PC-3 (cell line): ENCODE data around the gene DNAH2. TPM values are rescaled to one million over a fixed set of nuclear protein-coding genes. Genes with fewer than 3 reads are reported as not detected.

ENCODE experiments used
- ATAC-seq: fragments of 200-7000 bp; cut with Tn5 transposase; 2 replicates; pipeline ENCODE4 v1.9.1; 2020; ENCODE audit warnings: mild to moderate bottlenecking, moderate library complexity
- BruUV-seq: library from RNA; stranded (reverse); fragments of 400-500 nt; replicated peaks from 2 replicates; lab custom pipeline; 2021; lab: Mats Ljungman, UMichigan
- CTCF ChIA-PET: fragments of 300-600 bp; sonication (Branson Sonifier 250); formaldehyde crosslinking; loops from one replicate; lab custom pipeline; 2022; ENCODE audit warnings: antibody characterized with exemption; lab: Charles Lee
- POLR2A ChIA-PET: fragments of 300-600 bp; sonication (Branson Sonifier 250); formaldehyde crosslinking; loops from one replicate; lab custom pipeline; 2022; ENCODE audit warnings: antibody characterized with exemption; ENCODE audit not compliant: unreplicated experiment; lab: Charles Lee
- DNase-seq: peaks from one replicate; pipeline ENCODE4 v3.0.0-alpha.2; 2015
- H2AFZ ChIP-seq: fragments of 300-600 bp; sonication (generic); 2 replicates; pipeline ENCODE4 v1.6.0; 2016; ENCODE audit warnings: antibody characterized with exemption, low read length
- H3F3A ChIP-seq: fragments of 300-600 bp; sonication (generic); one replicate; pipeline ENCODE4 v1.6.0; 2017; ENCODE audit warnings: antibody characterized with exemption, low read length, control low read depth, mild to moderate bottlenecking; ENCODE audit not compliant: unreplicated experiment
- H3K27ac ChIP-seq: fragments of 300-600 bp; sonication (generic); 2 replicates; pipeline ENCODE4 v1.5.1; 2016; ENCODE audit warnings: mild to moderate bottlenecking, low read length
- H3K27me3 ChIP-seq: fragments of 300-600 bp; sonication (generic); 2 replicates; pipeline ENCODE4 v1.6.1; 2016; ENCODE audit warnings: low read length, mixed read lengths
- H3K36me3 ChIP-seq: fragments of 300-600 bp; sonication (generic); 2 replicates; pipeline ENCODE4 v1.6.1; 2016; ENCODE audit warnings: low read depth, mixed run types, low read length, mixed read lengths
- H3K4me1 ChIP-seq: fragments of 300-600 bp; sonication (generic); 2 replicates; pipeline ENCODE4 v1.5.1; 2016; ENCODE audit warnings: low read length; ENCODE audit not compliant: insufficient read depth
- H3K4me2 ChIP-seq: fragments of 300-600 bp; sonication (generic); 2 replicates; pipeline ENCODE4 v1.6.0; 2016; ENCODE audit warnings: low read length
- H3K4me3 ChIP-seq: fragments of 300-600 bp; sonication (generic); 2 replicates; pipeline ENCODE4 v1.5.1; 2016; ENCODE audit warnings: mild to moderate bottlenecking, low read length, mixed read lengths
- H3K79me2 ChIP-seq: fragments of 300-600 bp; sonication (generic); 2 replicates; pipeline ENCODE4 v1.6.1; 2017; ENCODE audit warnings: low read length, mixed read lengths
- H3K9ac ChIP-seq: fragments of 300-600 bp; sonication (generic); 2 replicates; pipeline ENCODE4 v1.6.0; 2016; ENCODE audit warnings: mild to moderate bottlenecking, low read length
- H3K9me2 ChIP-seq: fragments of 300-600 bp; sonication (generic); replicated peaks from 2 replicates; pipeline ENCODE4 v1.6.1; 2016; ENCODE audit warnings: mixed run types, low read length, mixed read lengths
- H3K9me3 ChIP-seq: fragments of 300-600 bp; sonication (generic); 2 replicates; pipeline ENCODE4 v1.6.1; 2016; ENCODE audit warnings: low read length, mixed read lengths
- H4K20me1 ChIP-seq: fragments of 300-600 bp; sonication (generic); 2 replicates; pipeline ENCODE4 v1.6.1; 2016; ENCODE audit warnings: low read length, mixed read lengths
- EZH2 ChIP-seq: fragments of 300-600 bp; sonication (generic); IDR thresholded peaks from one replicate; pipeline ENCODE4 v1.6.1; 2017; ENCODE audit warnings: antibody characterized with exemption, mild to moderate bottlenecking, low read length; ENCODE audit not compliant: unreplicated experiment
- EZH2phosphoT487 ChIP-seq: fragments of 300-600 bp; sonication (generic); IDR thresholded peaks from 2 replicates; pipeline ENCODE4 v1.6.1; 2018; ENCODE audit warnings: mild to moderate bottlenecking, antibody characterized with exemption, low read length, borderline replicate concordance
- intact Hi-C: fragments of 100-400 bp; cut with micrococcal nuclease; formaldehyde crosslinking; loops from 2 replicates; pipeline ENCODE4 v1.9.0; 2023
- total RNA-seq: library from RNA; depleted of rRNA; stranded (reverse); fragments of >200 nt; gene quantifications from 2 replicates; pipeline ENCODE4 v1.2.3, GENCODE V29; 2014
- TF ChIP-seq, protein P1 (sequence below): fragments of 300-600 bp; sonication (generic); conservative IDR thresholded peaks from 2 replicates; pipeline ENCODE4 v1.5.1; 2017; ENCODE audit warnings: antibody characterized with exemption, low read depth, mild to moderate bottlenecking, low read length

DNAH2 gene
- total RNA-seq, 1 experiment from 2014 or later, result 0.62 TPM

DNA sequence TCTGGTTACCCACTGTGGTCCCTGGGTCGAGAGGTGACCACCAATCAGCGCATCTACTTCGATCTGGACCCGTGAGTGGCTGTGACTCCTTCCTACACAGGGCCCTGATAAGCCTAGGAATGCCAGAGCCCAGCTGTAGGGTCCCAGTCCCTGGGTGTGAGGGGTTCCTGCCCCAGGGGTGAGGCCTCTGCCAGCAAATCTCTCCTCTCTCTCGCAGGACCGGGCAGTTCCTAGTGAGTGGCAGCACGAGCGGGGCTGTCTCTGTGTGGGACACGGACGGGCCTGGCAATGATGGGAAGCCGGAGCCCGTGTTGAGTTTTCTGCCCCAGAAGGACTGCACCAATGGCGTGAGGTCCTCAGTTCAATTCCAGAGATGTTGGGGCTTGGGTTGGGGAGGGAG is 14.8 kb upstream of the DNAH2 start:
- H3K4me3 ChIP-seq, result no peak overlapping the region
- H4K20me1 ChIP-seq, result no peaks in the 10 kb centered on the region
- H3K27me3 ChIP-seq, result no peaks in the 10 kb centered on the region
- POLR2A ChIA-PET, result no interaction called here
- no peaks in the 10 kb centered on the region for H3K36me3 ChIP-seq
- H3K4me1 ChIP-seq, result no peaks in the 10 kb centered on the region
- DNase-seq, result no peak
- H3K4me2 ChIP-seq, result no peak overlapping the region
- no peak for ATAC-seq
- no TSS peak for BruUV-seq
- H3K9me3 ChIP-seq, result no peaks in the 10 kb centered on the region
- no peak overlapping the region for H3K27ac ChIP-seq
- CTCF ChIA-PET, result interaction anchor here (0.6 kb wide), 1 partner anchor 14 kb away, joined by 15 read pairs; no protein-coding TSS in a partner anchor
- H3K79me2 ChIP-seq, result no peaks in the 10 kb centered on the region
- no peak for TF ChIP-seq EZH2phosphoT487
- TF ChIP-seq EZH2, result no peak
- TF ChIP-seq, protein P1, sequence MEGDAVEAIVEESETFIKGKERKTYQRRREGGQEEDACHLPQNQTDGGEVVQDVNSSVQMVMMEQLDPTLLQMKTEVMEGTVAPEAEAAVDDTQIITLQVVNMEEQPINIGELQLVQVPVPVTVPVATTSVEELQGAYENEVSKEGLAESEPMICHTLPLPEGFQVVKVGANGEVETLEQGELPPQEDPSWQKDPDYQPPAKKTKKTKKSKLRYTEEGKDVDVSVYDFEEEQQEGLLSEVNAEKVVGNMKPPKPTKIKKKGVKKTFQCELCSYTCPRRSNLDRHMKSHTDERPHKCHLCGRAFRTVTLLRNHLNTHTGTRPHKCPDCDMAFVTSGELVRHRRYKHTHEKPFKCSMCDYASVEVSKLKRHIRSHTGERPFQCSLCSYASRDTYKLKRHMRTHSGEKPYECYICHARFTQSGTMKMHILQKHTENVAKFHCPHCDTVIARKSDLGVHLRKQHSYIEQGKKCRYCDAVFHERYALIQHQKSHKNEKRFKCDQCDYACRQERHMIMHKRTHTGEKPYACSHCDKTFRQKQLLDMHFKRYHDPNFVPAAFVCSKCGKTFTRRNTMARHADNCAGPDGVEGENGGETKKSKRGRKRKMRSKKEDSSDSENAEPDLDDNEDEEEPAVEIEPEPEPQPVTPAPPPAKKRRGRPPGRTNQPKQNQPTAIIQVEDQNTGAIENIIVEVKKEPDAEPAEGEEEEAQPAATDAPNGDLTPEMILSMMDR, result no peak
- H3K9ac ChIP-seq, result no peak overlapping the region
- intact Hi-C loops, result no loop called here
- H3K9me2 ChIP-seq, result no peaks in the 10 kb centered on the region
- no peaks in the 10 kb centered on the region for H3F3A ChIP-seq
- H2AFZ ChIP-seq, result no peak overlapping the region

DNA sequence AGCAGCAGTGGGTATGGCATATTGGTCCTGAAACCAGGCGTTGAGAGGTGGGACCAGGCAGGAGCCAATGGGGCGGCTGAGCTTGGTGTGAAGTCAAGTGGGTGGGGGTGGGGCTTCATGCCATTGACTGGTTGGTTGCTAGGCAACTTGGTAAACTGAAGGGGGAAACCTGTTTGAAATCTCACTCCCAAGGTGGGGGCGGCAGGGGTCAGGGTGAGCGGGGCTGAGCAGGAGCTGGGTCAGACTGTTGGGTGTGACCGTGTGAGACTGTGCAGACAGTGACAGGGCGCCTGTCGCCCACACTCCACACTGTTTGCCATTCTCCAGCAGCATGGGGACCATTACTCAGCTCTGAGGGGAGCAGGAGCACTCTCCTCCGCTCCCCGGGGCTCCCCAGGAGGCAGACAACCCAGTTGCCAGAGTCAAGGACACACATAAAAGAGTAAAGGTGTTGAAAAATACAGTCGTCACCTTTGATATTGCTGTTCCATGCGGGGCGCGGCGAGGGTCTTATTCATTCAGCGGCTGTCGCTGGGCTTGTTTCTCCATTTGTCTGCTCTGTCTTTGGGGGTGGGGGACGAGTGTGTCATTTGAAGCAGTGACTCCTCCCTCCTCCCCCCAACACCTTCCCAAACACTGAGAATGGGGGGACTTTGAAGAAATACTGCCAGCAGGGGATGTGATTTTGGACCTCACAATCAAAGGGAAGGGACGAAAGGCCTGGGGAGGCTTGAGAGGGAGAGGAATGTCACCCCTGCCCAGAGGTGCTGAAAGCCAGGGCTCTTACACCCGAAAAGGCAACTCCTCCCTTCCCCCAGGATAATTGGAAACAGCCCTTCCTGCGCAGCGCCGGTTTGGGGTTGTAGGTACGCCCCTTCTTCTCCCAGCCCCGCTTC is 13.7 kb upstream of the DNAH2 start:
- no peaks in the 10 kb centered on the region for H3K9me3 ChIP-seq
- ATAC-seq (no peak; the same call in 1 of the 2 replicates), DNase-seq (no peak)
- H3F3A ChIP-seq, result no peaks in the 10 kb centered on the region
- no peaks in the 10 kb centered on the region for H3K27me3 ChIP-seq
- no peaks in the 10 kb centered on the region for H3K36me3 ChIP-seq
- CTCF ChIA-PET, result interaction anchor here (0.6 to 0.8 kb wide), 2 partner anchors 15 to 16 kb away, joined by 4 to 15 read pairs; no protein-coding TSS in a partner anchor
- peak overlapping the region; percentile 70; the same call in 1 of the 2 replicates for H3K4me3 ChIP-seq
- POLR2A ChIA-PET, result no interaction called here
- no peak overlapping the region for H2AFZ ChIP-seq
- H3K9ac ChIP-seq, result no peak overlapping the region
- intact Hi-C loops, result no loop called here
- no peaks in the 10 kb centered on the region for H3K79me2 ChIP-seq
- no TSS peak for BruUV-seq
- TF ChIP-seq EZH2phosphoT487 (no peak), EZH2 (no peak)
- TF ChIP-seq, protein P1, result no peak
- H3K27ac ChIP-seq, result no peak overlapping the region
- no peaks in the 10 kb centered on the region for H3K4me1 ChIP-seq
- H3K4me2 ChIP-seq, result peak overlapping the region; percentile 87
- no peaks in the 10 kb centered on the region for H4K20me1 ChIP-seq
- no peaks in the 10 kb centered on the region for H3K9me2 ChIP-seq
